HG03342 (cell line): ENCODE results near the gene PTPRG.
A peak's percentile ranks its signal among the peaks of the same experiment; 100 is the strongest.
"Not testable (repeated sequence)": the region's sequence is repeated elsewhere in the genome, so short reads cannot be mapped to it uniquely, and the experiment has no call there.

ENCODE experiments used
- ATAC-seq: cut with Tn5 transposase; IDR thresholded peaks from one replicate; pipeline ENCODE4 v1.9.1; 2021; ENCODE audit warnings: mild to moderate bottlenecking, moderate library complexity; ENCODE audit not compliant: unreplicated experiment

The PTPRG gene

DNA sequence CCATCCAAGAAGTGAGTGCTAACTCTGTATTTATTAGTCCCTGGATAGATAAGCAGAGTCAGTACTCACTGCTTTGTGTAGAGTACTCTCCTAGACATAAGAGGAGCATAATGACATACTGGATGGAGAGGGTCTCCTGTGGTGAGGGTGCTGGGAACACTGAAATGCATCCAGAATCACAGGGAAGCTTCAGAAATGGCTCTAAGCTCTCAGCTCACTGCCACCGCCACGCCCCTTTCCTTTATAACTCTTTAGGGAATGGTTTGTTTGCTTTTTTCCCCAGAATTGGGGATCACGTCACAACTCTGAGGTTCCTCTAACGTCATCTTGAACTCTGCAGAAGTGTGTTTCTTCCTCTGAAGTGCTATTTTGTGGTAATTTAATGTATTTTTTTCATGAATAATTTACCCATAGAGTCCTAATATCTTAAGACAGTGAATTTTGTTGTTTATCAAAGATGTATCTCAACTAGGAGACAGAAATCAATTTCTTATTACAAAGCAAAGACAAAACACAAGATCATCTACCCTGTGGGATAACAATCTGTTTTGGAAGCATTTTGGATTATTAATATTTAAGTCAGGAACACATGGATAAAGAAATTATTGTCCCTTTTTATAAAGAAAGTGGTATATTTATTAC is 154.6 kb downstream of the PTPRG start:
- ATAC-seq = no peak

DNA sequence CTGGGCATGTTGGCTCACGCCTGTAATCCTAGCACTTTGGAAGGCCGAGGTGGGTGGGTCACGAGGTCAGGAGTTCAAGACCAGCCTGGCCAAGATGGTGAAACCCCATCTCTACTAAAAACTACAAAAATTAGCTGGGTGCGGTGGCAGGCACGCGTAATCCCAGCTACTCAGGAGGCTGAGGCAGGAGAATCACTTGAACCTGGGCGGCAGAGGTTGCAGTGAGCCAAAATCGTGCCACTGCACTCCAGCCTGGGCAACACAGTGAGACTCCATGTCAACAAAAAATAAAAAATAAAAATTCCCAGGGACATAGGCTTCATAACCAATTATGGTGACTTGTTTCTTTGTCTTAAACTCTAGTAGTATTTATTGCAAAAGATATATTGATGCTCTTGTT is 155.3 kb downstream of the PTPRG start:
- not testable (repeated sequence) for ATAC-seq

DNA sequence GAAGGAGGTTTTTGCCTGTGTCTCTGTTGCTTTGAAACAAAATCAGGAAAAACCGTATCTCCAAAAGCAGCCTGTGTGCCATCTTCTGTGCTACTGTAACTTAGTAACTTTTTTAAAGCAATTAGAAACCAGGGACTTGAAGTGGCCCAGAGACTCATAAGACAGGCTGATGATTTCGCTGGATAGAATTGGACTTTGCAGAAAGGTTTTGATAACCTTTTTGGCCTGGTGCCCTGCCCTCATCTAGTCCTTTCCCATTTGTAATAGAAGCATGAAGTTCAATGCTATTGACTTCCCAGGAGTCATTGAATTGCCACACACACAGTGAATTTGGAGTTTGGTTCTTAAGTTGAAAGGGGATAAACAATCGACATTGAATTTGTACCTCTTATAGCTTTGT is 157.2 kb downstream of the PTPRG start:
- no peak for ATAC-seq

DNA sequence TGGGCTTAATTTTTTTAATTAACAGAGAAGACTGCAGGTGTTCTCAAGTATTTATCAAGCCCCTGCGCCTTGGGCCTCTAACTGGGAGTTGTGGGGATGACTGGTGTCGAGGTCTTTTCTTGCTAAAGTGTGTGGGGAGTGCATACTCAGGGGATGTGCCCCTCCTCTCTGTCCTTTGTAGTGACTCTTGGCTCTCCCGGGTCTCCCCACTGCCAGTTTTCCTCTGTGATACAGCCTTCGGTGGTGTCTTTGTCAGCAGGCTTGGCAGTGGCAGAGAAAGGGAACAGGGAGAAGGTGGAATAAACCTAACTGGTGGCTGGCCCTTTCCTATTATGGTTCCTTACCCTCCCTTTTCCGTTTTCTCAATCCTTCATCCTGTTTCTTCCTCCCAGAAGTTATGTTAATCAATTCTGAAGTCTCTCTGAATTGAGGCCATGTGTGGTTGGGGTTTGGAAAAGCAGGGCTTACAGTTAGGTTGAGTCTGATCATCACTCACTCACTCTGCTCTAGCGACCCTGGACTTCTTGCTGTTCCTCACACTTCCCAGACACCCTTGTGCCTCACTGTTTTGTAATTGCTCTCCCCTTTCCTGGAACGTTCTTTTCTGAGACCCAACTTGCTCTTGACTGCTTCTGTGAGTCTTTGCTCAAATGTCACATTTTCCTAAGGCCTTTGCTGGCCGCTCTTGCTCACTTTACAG is 158.1 kb downstream of the PTPRG start:
- no peak for ATAC-seq

DNA sequence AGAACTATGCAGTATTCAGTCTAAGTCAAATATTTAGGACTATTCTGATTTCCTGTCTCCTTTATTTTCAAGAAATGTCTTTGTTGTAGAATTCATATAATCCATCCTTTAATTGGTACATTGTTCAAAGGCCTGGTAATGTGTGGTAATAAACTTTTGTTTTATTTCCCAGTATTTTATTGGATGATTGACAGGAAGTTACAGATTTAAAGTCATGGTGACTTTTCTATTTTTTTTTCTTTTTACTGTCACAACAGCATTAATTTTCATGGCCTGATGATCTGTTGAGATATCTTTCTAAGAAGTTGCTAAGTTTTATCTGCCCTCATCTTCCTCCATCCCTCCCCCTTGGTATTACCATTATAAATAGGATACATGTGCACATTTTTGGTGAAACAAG is 161.7 kb downstream of the PTPRG start:
- ATAC-seq = no peak

DNA sequence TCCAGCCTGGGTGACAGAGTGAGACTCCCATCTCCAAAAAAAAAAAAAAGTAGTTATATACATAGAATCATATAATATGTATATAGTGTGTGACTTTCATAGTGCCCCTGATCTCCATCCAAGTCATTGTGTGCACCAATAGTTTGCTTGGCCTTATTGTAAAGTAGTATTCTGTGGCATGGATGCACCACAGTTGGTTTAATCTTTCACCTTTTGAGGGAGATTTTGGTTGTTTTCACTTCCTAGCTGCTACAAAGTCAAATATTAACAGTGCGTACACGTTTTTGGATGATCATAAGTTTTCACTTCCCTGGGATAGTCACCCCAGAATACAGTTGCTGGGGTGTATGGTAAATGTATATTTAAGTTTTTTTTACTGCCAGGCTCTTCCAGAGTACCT is 162.8 kb downstream of the PTPRG start:
- ATAC-seq = peak; percentile 69

DNA sequence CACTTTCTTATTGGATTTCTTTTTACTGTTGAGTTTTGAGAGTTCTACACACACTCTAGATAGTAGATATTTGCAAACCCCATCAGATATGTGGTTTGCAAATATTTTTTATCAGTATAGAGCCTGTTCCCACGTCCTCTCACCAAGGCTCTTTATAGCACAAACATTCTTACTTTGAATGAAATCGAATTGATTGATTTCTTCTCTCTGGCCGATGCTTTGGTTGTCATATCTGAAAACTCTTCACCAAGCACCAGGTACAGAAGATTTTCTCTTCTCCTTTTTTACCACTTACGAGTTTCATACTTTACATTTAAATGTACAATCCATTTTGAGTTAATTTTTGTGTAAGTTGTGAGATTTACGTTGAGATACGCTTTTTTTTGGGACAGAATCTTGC is 163.4 kb downstream of the PTPRG start:
- no peak for ATAC-seq

DNA sequence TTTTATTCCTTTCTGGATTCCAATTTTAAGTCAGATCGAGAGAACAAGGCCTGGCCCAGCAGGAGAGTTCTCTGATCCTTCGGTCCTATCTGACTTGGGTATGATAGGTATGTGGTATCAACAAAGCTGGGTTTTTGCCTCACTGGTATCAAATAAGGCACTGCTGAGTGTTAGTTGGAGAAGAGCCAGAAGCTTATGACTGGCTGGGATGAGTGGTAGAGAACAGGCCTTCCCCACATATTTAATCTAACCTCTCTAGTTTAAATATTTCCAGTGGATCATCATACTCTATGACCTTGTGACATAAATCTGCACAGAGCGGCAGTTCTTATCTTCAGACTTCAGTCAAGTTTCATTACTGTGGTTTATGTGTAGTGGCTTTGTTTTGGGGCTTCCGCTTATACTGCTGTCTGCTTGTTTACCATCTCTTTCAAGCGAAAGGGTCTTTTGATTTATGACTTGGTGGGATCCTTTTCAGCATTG is 164.5 kb downstream of the PTPRG start:
- no peak for ATAC-seq

DNA sequence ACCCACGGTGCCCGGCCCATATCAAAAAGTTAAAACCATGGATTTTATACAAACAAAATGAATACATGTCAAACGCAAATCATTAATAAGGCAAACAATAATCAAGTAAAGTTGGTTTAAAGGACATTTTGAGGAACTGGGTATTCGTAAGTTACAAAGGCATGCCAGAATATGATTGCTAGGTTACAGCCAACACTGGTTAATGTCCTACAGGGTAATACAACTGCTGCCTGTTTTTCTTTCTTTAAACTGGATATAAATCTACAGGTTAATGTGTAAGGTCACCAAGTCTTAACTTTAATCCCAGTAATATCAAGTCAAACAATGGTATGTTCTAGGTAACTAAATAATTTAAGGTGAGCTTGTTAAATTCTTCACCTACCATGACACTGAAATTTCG is 166.1 kb downstream of the PTPRG start:
- no peak for ATAC-seq

DNA sequence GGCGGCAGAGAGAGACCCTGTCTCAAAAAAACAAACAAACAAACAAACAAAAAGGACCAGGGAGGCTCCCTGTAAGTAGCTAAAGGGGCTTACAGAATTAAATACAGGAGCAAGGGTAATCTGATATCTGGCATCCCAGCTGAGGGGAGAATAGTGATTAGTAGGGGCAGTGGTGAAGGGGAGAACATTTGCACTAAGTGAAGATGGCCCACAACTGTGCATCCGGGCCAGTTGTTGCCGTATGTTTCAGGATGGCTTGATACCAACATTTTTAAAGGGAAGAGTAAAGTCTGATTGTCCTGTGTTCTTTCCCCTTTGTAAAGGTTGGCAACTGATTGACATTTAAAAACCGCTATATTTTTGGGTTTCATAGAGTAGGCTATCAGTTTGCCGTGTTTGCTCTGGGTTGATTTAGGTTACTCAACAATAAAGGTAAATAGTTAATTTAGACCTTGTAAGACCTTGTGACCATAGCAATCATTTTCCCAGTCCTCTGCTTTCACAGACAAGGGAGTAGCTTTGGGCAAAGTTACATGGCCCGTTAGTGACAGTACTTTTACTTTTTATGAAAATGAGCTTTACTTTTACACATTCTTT is 167.8 kb downstream of the PTPRG start:
- ATAC-seq = no peak

DNA sequence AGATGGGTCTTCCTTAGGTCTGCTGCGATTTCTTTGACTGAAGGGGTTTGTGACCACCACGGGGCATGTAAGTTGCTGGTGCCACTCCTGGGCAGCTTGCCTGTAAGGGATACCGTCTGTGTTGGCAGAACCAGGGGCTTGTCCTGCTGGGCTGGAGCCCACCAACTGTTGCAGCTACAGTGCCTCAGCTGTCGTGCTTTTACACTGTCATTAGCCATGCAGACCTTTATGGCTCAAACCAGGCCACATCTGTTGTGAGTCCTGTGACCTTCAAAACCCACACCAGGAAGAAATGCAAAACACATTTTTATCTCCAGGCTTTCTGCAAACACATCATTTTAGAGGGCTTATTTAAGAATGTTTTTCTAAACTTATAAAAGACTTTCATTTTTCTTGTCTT is 168.7 kb downstream of the PTPRG start:
- ATAC-seq = no peak

DNA sequence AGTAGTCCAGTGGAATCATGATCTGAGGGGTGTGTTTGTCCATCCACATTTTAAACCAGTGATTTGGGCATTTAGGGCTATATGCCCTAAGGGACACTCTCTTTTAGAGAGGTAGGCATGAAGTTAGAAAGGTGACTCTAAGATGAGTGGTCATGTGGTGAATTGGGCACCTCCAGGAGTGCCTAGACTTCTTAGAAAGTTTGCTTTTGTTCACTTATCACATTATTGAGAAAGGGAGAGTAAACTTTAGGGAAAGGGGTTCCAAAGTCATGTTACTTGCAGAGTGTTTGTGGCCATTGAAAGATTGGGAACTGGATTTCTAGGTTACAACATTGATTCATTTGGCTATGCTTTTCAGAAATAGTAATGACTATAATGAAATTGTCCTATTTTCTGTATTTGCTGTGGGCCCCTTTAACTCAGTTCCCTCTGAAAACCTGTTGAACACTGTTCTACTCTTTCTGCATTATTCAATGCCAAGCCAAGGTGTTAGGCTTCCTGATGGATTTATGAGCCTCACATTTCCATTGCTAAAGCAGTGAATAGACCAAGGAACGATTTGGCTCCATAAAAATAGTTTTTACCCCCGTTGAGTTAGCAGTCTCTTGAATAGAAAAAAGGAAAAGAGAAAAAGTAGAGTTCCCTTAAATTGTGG is 169.3 kb downstream of the PTPRG start:
- ATAC-seq = no peak

DNA sequence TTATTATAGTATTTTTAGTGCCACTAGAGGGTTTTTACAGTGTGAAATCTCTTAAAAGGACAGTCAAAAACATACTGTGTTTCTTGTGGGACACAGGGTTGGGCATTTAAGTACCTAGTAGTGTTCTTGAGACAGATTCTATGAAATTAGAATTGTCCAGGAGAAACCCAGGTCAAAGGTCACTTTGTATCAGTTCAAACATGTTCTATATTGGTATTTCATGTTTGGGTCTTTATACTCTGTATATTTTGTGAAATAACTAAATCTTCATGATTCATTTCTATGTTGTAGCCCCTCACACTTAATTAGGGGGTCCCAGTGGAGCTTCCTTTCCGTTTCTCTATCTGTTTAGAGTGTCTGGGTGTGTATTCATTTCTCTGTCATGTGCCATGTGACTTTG is 171.6 kb downstream of the PTPRG start:
- no peak for ATAC-seq

DNA sequence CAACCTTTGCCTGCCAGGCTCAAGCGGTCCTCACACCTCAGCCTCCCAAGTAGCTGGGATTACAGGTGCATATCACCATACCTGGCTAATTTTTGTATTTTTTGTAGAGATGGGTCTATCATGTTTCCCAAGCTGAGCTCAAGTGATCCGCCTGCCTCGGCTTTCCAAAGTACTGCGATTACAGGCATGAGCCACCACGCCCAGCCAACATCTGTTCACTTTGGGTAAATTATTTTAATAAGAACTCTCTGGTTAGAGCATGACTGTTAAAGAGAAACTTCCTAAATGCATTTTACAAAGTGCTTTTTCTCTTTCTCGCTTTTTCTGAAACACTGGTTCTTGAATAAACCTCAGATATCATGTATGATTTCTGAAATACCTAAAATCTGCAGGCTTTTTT is 172.5 kb downstream of the PTPRG start:
- ATAC-seq = no peak

DNA sequence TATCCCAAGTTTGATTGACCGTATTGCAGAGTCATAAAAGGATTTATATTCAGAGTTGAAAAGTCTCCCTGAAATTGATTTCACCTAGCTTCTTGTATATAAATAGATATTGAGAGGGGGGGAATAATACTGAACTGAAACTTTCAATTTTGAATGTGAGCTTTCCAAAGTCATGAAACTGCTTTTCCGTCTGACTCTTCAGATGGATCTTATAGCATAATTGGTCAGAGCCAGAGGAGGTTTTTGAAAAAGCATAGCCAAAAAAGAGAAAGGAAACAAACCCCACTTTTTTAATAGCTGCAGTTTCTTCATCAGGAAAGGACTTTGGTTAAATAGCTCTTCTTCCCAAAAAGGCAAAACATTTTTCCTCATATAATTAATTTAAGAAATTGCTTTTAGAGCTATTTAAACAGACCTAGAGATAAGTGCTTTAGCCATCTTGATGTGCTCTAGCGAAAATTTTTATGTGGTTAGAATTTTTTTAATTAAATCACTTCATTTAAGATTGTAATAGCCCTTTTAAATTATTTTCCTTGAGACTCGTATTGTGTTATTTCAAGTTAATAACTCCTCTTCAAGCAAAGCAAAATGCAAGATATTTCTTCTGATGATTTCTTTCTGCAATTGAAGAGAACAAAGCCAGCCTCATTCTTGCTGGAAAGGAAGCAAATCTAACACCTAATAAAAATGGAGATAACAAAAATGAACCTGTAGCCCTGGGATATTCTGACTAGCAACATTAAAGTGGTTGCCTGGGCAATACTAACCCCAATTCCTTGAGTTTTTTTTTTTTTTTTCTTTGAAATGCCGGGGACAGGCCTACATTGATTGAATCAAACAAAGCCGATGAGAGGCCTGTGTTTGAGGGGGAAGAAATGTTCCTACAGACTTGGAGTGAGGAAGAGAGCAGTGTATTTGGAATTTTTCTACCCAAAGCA is 173.6 kb downstream of the PTPRG start:
- no peak for ATAC-seq

DNA sequence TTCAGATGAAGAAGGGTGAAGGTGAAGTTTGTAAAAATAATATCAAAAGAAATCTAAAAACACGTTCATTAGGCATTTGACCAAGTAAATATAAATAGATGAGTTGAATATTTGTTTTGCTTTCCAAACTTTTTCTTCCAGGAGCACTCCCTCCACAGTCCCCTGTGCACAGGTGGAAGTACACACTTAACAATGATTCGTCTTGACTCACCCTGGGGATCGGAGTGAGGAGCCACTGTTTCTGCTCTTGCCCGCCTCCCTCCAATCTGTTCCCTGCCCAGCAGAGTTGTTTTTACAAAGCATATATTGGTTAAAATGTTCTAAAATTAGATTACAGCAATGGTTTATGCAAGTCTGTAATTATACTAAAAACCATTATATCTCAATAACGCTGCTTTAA is 175.1 kb downstream of the PTPRG start:
- ATAC-seq = no peak

DNA sequence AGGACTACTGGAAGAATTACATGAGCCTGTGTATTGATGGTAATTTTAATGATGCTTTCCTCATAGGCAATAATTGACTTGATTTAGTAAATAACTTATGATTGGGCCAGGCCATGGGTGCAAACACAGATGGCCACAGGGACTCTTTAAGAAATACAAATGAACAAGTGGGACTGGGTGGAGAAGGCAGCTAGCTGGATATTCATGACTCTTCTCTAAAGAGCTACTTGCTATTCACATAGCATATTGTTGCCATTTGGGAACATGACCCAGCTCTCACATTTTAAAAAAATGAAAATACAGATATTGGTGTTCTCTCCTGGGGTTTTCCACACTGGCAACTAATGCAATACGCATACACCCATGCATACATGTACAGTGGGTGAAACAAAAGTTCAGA is 178.3 kb downstream of the PTPRG start:
- ATAC-seq = no peak

DNA sequence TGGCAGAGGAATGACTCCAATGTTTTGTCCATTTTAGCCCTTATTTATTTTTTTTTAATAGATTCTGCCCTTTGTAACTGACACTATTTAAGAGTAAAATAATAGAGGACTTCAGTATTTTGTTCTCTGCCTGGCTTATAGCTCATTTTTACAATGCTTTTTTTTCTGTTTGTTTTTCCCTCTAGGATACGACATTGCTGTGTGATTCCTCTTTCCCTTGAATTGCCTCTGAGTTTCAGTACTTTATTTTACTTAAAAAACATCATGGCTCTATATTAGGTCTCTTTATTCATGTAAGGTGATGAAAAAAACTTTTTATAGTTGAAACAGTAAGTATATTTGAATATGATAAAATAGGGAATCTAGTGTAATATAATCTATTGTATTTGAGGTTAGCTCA is 179.1 kb downstream of the PTPRG start:
- no peak for ATAC-seq

DNA sequence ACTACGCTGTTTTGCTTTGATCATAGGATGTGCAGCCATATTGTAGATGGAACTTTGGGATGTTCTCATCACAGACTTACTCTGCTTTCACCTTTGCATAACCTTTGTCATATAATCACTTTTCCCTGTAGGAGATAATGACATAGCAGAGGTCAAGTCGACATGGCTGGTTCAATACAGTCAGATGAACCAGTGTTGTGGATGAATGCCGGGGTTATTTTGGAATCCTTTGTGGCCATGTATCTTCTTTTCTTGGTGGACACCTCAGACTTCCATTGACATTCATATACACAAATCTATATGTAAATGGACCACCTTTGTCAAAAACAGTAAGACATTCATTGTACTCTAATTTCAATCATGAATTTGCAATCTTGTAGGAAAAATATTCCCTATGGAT is 180.2 kb downstream of the PTPRG start:
- no peak for ATAC-seq

DNA sequence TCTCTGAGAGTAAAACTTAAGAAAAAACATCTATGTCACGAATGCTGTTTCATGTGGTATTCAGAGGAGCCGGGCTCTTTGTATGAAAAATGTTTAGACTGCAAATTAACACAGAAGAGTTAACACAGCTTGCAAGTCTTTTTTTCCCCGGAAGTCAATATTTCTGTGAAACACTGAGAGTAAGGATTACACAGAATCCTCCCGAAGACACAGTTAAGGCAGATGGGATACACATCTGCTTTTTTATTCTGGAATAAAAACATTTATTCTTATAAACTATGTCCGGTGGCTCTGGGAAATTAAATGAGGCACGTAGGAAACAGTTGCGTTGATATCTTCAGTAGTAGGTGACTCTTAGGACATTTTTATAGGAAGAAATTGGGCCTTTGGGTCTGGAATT is 180.6 kb downstream of the PTPRG start:
- ATAC-seq = no peak

DNA sequence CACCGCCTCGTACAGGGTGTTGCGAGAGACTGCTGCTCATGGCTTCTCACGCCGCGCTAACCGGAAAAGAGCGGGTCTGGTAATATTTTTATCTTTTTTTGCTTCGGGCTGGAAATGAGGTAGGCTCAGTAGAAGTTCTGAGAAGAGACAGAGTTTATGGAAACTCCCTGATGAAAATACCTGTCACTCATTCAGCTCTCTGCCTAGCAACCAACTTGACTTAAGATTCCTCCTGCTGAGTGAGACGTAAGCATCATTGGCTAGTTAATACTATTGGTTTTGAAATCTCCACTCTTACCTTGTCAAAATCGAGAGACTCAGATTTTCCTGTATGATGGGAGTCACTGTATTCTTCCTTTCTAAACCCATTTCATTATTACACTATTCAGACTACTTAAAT is 181.7 kb downstream of the PTPRG start:
- no peak for ATAC-seq
